HG02571 (cell line): Measurements from ENCODE around the gene USP5.

Experiments
- ATAC-seq: cut with Tn5 transposase; IDR thresholded peaks from one replicate; pipeline ENCODE4 v1.9.1; 2021; ENCODE audit warnings: mild to moderate bottlenecking, moderate library complexity; ENCODE audit not compliant: unreplicated experiment

Gene USP5

DNA sequence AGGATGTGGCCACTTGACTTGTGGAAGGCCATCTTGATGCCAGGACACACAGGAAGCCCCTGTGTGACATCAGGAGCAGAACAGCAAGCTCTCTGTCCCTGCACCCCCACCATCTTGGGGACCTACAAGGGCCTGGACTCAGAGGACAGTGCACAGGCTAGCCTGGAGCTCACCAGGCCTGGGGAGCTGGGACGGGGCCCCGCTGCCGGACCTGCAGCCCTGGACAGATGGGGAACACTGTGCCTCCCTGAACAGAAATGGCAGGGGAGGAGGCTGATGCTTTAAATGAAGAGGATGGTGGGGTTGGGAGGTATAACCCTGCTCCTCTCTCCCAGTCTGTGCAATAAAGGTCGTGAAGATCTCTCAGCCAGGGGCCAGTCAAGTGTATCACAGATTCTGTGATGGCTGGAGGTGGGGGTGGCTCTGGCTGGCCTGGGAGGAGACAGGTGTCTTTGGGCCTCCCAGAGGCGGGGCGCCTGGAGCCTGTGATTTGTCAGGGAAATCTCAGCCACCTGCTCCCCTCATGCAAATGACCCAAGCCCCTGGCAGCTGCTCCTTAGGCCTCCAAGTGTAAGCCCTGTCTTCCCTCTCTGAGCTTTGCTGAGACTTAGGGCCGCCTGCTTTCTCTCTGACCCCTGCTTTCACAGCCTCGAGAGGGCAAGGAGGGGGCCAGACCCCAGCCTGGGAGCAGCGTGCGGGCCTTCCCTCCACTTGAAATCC lies 12.3 kb upstream of the USP5 start:
- peak; percentile 79 for ATAC-seq

DNA sequence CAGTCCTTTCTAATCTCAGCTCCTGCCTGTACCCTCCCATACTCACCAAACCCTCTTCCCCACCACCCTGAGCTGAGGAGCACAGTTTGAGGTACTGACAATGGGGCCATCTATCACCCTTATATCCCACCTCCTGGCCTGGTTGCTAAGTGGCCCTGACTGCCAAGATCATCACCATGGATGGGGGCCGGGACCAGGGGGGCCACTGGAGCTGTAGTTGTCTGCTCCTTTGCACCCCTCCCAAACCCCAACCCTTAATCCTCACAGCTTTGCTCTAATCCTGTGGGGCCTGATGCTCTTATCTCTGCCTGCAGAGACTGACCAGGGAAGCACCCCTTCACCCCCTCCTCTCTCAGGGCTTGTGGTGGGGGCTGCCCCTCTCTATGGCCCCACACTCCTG lies 11.6 kb upstream of the USP5 start:
- ATAC-seq, result peak; percentile 16

DNA sequence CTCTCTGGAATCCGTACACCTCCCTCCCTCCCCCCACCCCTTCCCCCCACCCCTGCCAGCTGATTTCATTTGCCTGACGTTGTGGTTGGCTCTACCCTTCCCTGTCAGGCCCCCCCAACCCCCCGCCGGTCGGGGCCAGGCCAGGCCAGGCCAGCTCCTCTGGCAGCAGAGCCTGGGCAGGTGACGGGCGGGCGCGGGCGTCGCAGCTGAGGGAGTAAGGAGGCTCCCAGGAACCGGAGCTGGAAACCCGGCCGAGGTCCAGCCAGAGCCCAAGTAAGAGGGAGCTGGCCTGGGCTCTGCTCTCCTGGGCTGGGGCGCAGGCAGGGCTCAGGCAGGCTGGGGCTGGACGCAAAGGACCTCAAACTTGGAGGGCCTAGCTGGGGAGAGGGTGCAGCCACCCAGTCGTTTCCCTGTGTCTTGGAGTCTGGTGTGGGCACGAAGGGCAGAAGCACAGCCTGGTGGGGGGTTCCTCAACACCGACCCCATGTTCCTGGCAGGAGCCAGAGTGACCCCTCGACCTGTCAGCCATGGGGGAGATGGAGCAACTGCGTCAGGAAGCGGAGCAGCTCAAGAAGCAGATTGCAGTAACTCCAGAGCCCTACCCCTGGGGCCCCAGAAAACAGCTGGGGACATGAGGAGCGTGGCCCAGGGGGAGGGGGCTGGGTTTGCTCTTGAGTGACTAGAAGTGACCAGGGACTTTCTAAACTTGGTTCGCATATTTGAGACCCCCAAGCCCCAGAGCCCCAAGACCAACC lies 11.0 kb upstream of the USP5 start, which contains the start of gene GNB3:
TSS of gene GNB3 (plus strand) at position 165 of the 755 bp plus-strand sequence. CDS start at position 528, 363 bp downstream.
- no peak for ATAC-seq

DNA sequence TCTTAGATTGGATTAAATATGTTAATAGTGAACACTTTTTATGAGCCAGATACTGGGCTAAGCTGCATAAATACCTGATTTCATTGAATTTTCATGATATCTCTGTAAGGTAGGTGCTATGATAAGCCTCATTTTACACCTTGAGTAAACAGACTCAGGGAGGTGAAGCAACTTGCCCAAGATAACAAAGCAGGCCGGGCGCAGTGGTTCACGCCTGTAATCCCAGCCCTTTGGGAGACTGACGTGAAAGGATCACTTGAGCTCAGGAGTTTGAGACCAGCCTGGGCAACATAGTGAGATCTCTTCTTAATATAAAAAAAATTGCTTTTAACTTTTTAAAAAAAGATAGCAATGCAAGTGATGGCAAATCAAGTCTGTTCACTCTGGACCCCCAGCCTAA lies 9.9 kb upstream of the USP5 start:
- ATAC-seq, result no peak

DNA sequence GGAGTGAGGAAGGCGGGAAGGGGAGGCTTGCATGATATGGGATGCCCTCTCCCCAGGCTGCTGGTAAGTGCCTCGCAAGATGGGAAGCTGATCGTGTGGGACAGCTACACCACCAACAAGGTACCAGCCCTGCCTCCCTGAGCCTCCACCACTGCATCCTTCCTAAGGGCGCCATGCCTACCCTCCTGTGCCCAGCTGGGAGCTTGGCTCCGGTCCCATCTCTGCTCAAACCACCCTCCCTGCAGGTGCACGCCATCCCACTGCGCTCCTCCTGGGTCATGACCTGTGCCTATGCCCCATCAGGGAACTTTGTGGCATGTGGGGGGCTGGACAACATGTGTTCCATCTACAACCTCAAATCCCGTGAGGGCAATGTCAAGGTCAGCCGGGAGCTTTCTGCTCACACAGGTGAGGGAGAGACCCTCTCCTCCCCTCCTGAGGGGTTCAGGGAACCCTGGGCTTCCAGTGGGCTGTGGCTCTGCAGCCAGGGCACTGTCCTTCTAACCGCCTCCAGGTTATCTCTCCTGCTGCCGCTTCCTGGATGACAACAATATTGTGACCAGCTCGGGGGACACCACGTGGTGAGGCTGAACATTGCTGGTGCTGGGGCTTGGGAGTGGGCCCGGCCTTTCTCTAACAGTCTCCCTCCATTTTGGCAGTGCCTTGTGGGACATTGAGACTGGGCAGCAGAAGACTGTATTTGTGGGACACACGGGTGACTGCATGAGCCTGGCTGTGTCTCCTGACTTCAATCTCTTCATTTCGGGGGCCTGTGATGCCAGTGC lies 8.6 kb upstream of the USP5 start:
- ATAC-seq, result no peak

DNA sequence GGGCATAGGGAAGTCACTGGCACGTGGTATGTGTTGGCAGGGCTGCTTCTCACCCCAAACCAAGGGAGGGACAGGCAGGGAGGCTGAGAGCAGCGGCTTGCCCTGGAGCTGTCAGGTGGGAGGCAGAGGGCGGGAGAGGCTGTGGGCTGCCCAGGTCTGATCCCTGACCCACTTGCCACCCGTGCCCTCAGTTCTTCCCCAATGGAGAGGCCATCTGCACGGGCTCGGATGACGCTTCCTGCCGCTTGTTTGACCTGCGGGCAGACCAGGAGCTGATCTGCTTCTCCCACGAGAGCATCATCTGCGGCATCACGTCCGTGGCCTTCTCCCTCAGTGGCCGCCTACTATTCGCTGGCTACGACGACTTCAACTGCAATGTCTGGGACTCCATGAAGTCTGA lies 6.6 kb upstream of the USP5 start:
- no peak for ATAC-seq

DNA sequence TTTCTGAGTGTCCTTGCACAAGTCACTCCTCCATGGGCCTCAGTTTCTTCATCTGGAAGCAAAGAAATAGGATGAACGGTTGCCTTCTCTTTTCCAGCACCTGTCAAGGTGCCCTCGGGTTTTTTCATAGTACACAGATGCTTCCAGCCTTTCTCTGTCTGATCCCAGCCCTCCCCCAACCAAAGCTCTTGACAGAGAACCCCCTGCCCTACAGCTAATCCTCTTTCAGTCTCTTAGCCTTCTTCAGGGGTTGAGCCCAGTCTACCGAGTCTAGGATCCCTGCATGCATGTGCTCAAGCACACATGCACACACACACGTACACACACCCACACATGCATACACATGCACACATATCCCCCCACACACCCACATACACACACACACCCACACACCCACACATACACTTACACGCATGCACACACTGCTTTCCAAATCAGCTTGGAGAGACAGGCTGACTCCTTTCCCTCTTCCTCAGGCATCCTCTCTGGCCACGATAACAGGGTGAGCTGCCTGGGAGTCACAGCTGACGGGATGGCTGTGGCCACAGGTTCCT lies 5.6 kb upstream of the USP5 start:
- ATAC-seq, result no peak

DNA sequence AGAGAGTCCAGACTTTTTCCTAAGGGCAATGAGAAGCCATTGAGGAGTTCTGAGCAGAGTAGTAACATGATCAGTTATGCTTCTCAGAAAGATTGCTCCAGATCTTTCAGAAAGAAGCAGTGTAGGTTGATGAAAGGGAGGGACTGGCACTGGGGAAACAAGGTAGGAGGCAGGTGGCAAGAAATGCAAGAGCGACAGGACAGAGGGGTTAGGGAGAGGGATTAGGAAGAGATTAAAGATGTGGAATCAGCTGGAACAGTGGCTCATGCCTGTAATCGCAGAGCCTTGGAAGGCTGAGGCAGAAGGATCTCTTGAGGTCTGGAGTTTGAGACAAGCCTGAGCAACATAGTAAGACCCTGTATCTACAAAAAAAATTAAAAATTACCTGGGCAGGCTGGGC lies 4.3 kb upstream of the USP5 start:
- ATAC-seq, result no peak

DNA sequence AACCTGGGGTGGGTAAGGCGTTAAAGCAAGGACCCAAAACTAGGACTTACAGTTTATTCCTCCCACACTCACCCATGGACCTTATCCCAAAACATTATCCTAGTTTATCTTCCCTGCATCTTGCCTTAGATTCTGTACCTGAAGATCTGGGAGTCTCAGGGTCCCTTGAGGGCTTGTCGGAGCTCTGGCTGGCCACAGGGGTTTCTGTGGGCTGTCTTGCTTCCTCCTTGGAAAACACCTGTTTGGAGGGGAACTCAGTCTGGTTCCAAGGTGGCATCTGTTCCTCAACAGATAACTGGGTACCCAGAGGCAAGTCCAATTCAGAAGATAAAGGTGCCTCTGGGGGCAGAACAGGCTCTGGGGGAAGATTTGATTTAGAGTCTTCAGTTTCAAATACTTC lies 2.5 kb upstream of the USP5 start:
- no peak for ATAC-seq

DNA sequence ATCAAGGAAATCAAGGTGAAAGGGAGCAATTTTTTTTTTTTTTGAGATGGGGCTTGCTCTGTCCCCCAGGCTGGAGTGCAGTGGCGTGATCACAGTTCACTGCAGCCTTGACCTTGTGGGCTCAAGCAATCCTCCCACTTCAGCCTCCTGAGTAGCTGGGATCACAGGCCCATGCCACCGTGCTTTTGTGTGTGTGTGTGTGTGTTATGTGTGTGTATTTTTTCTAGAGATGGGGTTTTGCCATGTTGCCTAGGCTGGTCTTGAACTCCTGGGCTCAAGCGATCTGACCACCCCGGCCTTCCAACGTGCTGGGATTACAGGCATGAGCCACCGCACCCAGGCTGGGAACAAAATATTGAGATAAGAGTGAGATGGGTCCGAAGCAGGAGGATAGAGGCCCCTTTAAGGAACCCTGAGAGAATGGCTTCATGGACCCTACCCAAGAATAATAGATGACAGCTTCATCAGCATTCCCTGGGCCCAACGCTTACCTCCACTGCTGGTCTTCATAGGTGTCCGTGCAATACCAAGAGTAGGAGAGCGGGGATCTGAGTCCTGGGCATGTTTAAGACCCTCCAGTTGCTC lies 1.9 kb upstream of the USP5 start:
- no peak for ATAC-seq

DNA sequence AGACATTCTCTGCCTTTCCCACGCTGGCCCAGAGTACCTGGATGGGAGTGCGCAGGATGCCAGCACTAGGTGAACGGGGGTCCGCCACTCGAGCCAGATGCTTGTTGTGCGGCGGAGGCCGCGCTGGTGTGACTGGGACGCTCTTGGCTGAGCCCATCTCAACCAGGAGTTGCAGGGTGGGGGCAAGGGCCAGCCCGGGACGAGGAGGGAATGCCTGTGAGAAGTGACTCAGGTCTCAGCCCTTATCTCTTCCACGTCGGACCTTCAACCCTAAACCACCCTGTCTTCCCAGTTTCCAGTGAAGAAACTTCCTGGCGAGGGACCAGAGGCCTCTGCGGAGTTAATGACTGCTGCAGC lies 1.2 kb upstream of the USP5 start:
- ATAC-seq, result no peak

DNA sequence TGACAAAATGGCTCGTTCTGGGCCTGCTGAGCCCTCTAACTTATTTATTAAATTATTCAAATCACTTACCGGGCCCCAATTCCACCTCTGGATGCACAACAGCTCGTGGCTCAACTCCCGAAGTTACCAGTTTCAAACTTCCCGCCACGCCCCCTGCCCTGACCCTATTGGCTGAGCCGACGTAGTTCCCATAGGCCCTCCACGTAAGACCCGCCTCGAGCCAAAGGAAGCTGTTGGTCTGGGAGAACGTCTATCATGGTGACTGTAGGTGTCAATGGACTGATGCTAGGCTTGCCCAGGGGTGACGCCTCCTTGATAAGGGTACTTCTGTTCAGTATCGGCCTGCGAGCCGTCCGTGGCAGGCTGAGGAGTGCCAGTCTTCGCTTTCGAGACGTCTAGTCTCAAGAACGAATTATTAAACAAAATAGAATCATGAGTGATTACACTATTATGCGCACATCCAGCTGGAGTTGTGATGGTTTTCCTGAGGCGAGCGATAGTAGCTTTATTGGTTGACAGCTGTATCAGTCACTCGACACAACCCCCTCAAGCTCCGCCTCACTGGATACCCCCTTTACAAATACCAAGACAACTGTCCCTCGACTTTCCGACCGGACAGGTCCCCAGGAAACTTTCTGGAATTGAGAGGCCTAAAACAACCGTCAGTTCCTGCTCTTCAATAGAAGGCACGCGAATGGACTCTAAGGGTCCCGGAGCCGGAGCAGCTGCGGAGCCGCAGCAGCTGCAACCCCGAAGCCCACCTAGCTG lies 613 bp upstream of the USP5 start, which contains the start of gene CDCA3:
TSS of gene CDCA3 (minus strand) at position 134 of the 768 bp plus-strand sequence. CDS start 334 bp downstream, outside the sequence.
- ATAC-seq, result peak; percentile 47

DNA sequence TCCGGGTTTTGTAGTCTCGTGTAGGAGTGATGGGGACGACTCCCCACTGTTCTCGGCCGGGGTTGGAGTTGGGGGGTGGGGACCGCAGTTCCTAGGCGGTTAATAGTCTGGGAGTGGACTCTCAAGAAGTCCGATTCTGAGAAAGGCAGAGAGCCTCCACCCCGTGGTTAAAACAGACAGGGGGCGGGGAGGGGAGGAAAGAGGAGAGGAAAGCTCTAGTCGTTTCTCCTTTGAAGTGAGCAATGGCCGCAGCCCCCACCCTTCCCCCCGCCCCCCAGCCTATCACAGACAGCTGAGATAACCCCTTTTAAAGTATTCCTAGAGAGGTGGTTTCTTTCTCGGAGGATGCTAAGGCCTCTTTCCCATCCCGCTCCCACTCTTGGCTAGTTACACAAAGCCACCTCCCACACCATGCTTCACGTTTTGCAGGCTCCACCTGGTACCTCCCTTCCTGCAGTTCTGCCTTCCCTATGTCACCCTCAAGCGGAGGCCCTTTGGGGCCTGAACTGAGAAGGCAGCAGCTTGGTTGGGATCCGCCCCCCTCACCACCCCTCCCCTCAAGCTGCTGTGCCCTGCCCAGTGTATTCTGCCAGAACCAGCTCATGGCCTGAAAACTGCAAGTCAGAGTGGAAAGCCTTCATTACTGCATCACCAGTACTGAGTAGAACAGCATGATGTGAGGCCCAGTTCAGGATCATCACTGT lies 853 bp downstream of the USP5 start:
- ATAC-seq, result no peak

DNA sequence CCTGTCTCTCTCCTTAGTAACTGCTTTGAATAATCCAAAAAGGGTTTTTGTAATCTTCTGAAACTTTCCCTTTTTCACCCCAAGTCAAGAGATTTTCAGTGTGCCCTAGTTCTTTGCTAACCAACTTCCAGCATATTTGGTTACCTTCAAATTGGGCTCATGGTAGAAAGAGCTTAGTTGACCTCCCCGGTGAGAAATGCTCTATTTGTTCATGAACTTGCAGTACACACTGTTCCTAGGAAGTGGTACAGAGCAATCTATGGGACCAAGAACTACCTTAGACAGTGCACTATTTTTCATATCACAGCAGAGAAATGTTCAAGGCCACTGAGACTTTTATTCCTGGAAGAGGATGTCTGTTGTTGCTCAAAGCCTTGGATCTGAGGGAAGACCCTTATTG lies 1.7 kb downstream of the USP5 start:
- ATAC-seq, result no peak

DNA sequence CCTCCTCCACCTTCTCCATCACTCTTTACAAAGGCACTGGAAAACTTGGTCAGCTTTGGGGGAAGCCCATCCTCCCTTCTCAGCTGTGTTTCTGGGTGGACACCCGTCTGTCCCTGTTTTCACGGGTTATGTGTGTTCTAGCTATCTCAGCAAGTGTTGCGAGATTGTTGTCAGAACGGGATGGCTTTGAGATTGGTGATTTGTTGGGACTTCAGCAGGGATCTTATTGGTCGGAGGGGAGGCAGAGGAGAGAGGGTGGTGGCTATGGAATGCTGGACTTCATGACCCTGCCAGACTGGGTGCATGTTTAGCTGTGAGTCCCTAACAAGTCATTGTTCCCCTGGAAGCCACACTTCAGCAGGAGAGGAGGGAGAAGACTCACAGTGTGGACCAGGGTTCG lies 2.1 kb downstream of the USP5 start:
- ATAC-seq, result no peak

DNA sequence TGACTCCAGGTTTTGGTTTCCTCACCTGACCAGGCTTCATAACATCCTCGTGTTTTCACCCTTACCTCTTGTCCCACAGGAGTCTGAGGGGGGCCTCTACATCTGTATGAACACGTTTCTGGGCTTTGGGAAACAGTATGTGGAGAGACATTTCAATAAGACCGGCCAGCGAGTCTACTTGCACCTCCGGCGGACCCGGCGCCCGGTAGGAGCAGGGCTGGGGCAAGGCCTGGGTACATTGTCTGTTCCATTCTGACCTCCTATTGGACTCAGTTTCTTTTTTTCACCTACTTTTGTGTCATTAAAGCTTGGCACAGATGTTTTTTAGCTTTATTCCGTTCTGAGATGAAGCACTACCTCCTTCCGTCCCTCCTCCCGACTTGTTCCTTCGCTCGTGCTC lies 3.4 kb downstream of the USP5 start:
- ATAC-seq, result no peak

DNA sequence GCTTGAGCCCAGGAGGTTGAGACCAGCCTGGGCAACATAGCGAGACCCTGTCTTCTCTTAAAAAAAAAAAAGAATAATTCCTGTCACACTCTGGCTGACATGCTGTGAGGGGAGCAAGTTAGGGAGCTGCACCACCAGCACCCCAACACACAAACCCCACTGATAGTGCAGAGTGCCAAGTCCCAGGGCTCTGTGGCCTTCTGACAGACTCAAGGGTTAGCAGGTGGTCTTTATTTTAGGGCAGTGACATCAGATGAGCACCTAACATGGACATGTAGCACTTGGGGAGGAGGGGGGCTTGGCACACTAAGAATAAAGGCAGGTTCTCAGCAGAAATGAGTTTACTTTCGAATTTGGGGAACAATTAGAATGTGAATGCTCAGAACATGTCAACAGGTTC lies 6.8 kb downstream of the USP5 start:
- ATAC-seq, result no peak

DNA sequence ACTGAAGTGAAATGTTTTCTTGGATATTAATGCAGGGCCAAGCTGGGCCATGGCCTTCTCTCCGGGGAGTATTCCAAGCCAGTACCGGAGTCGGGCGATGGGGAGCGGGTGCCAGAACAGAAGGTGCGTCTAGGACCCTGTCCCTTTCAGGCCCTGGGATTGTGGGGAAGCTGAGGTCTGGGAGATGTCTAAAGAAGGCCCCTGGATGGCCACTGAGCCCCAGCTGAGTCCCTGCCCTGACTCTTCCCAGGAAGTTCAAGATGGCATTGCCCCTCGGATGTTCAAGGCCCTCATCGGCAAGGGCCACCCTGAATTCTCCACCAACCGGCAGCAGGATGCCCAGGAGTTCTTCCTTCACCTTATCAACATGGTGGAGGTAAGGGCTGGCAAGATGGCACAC lies 8.2 kb downstream of the USP5 start:
- no peak for ATAC-seq

DNA sequence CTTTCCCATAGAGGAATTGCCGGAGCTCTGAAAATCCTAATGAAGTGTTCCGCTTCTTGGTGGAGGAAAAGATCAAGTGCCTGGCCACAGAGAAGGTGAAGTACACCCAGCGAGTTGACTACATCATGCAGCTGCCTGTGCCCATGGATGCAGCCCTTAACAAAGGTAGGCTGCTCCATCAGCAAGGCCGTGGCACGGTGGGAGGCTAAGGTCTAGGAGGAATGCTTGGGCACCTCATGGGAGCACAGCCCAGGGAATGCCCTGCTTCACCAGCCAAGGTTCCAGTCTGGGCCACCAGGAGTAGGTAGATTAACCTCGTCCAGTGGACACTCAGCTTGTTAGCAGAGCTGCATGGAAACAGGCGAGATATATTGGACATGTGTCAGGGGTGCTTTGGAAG lies 9.0 kb downstream of the USP5 start:
- no peak for ATAC-seq

DNA sequence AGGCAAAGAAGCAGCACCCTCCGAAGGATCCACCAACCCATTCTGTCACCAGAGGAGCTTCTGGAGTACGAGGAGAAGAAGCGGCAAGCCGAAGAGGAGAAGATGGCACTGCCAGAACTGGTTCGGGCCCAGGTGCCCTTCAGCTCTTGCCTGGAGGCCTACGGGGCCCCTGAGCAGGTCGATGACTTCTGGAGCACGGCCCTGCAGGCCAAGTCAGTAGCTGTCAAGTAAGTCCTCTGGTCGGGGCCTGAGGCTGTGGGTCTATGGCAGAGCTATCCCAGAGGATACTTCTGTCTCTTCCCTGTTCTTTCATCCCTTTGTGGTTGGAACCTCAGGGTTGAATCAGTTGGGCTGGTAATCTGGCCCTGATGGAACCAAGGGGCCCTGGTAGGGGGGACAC lies 9.4 kb downstream of the USP5 start:
- no peak for ATAC-seq
